HG02840 (cell line): ENCODE data around the gene ZNF598.
"Not testable (repeated sequence)": the region's sequence is repeated elsewhere in the genome, so short reads cannot be mapped to it uniquely, and the experiment has no call there.

Experiments used
- ATAC-seq: cut with Tn5 transposase; IDR thresholded peaks from one replicate; pipeline ENCODE4 v1.9.1; 2021; ENCODE audit warnings: mild to moderate bottlenecking, moderate library complexity, moderate number of reproducible peaks; ENCODE audit not compliant: unreplicated experiment, low FRiP score

ZNF598 gene

GRCh38 chr16:2028620-2029220 is 19.1 kb upstream of the ZNF598 start:
- no peak for ATAC-seq

DNA sequence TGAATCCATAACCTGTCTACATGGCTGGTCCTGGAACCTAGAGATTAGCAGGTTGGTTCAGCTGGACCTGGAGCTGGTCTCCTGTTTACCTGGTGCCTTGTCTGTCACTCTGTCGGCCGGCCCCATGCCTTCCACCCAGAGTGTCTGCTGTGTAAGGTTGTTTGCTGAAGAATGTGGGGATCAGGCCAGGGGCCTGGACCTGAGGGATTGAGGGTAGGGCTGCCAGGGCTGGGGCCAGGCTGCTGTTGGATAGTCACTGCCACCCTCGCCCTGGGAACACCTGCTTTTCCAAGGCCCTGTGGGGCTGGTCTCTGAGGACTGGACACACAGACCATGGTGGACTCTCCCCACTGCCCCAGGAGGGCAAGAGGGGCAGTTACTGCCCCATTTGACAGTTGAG is 18.5 kb upstream of the ZNF598 start:
- no peak for ATAC-seq

DNA sequence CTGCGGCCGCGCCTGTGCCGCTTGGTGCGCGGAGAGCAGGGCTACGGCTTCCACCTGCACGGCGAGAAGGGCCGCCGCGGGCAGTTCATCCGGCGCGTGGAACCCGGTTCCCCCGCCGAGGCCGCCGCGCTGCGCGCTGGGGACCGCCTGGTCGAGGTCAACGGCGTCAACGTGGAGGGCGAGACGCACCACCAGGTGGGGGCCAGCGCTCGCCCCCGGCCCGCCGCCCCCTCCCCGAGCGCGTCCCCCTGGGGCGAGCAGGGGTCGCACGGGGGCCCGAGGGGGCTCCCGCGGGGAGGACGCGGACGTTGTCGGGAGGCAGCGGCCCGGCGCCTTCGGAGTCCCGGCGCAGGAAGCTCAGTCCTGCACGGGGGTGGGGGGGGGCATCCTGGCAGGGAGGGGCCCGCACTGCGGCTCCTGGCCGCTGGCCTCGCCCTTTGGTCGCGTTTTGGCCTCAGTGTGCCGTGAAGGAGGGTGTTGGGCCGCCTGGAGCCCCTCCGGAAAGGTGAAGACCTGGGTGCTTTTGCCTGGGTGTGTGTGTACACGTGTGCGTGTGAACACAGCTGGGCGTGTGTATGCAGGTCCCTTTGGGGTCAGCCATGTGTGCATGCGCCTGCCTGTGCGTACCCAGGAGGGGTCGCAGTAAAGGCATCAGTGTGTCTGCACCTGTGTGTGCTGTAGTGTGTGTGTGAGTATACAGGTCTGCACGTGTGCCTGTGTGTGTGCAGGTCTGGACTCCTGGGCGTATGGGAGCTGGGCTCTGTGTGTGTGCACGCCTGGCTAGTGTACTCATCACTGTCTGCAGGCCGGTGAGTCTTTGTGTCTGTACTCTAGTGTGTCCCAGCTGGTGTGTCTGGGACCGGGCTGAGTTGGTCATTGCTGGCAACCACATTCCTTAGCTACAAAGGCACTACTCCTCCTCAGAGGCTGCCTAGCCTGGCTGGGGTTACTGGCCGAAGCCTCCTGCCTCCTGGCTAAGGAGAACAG is 17.7 kb upstream of the ZNF598 start:
- ATAC-seq, result no peak

DNA sequence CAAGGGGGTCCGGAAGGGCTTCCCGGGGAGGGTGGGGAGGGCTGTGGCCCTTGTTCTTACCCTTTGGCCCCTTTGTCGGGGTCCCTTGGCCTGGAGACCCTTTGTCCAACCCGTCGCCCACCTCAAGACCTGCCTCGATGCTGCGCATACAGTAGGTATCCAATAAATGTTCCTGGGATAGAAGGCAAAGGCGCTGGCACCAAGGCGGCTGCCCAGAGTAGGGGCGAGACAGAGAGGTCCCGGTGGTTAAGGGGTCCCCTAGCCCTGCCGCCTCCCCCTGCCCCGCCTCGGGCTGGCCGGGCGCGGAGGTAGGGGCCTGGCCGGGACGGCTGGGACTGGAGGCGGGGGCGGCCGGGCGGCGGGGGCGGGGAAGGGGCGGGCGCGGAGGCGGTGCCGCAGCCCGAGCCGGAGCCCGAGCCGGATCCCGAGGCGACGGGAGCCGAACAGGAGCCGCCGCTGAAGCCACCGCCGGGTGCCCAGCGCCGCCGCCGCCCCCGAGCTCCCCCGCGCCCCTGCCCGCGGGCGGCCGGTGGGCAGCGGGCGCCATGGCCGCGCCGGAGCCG is 16.9 kb upstream of the ZNF598 start, which contains the start of gene NHERF2:
NHERF2 (plus strand) TSS at position 442 of the 563 bp plus-strand sequence; CDS start at position 546, 104 bp downstream.
- no peak for ATAC-seq

DNA sequence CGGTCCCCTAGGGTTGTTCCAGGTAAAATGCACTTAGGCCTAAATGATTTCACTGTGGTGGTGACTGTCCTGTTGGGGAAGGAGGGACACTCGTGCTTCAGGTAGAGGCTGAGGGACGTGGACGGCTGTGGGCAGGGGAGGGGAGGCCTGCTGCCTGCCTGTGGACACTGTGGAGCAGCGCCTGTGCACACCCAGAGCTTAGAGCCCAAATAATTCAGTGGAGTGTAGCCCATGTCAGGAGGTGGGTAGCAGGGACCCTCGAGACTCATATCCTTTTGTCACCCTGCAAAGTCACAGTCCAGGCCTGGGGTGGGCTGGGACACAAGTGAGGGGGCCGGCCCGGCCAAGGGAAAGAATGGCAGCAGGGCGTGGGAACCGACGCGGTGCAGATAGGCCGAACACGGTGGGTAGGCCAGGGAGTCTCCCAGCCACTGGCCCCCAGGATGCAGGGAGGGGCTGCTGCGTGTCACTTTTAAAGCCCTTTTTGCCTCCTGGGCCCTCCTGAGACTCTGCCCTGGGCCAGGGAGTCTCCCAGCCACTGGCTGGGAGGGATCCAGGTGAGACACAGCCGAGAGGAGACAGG is 16.3 kb upstream of the ZNF598 start:
- ATAC-seq, result no peak

GRCh38 chr16:2025251-2025650 is 15.6 kb upstream of the ZNF598 start:
- ATAC-seq, result no peak

GRCh38 chr16:2024032-2024420 is 14.4 kb upstream of the ZNF598 start:
- ATAC-seq, result no peak

- ATAC-seq, result peak; percentile 81
These were observed 13.7 kb upstream of the ZNF598 start for GRCh38 chr16:2023092-2024031.

GRCh38 chr16:2022723-2023091 is 13.1 kb upstream of the ZNF598 start:
- peak; percentile 9 for ATAC-seq

DNA sequence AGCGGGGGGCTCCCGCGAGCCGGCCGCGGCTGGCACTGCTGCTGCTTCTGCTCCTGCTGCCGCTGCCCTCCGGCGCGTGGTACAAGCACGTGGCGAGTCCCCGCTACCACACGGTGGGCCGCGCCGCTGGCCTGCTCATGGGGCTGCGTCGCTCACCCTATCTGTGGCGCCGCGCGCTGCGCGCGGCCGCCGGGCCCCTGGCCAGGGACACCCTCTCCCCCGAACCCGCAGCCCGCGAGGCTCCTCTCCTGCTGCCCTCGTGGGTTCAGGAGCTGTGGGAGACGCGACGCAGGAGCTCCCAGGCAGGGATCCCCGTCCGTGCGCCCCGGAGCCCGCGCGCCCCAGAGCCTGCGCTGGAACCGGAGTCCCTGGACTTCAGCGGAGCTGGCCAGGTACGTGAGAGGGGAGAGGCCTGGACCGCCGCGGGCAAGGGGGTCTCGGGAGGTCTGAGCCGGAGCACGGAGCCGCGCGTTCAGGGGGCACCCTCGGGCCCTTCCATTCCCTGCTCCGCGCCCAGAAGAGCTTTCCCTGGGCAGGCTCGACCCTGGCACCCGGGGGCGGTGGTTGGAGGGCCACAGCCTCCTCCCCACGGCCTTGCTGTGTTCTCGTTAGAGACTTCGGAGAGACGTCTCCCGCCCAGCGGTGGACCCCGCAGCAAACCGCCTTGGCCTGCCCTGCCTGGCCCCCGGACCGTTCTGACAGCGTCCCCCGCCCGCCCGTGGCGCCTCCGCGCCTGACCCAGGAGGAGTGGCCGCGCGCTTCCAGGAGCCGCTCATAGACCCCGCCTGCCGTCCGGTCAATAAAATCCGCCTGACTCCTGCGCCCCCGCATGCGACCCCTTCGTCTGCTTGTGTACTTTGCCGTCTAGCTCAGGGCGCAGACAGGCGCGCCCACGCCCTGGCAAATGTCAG is 10.6 kb upstream of the ZNF598 start:
- ATAC-seq, result no peak

GRCh38 chr16:2019518-2019920 is 9.9 kb upstream of the ZNF598 start, which contains the start of gene NPW:
Gene NPW (plus strand): TSS chr16:2019785.
- ATAC-seq, result no peak

GRCh38 chr16:2016407-2016922 is 6.8 kb upstream of the ZNF598 start:
- no peak for ATAC-seq

DNA sequence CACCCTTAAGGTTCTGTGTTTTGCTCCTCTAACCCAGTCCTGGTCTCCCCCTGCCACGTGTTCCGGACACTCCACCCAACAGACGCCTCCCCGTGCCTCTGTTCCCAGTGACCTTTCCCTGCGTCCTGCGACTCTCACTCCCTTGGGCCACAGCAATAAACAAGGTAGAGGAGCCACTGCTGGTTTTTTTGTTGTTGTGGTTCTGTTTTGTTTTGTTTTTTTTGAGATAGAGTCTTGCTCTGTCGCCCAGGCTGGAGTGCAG is 6.3 kb upstream of the ZNF598 start:
- no peak for ATAC-seq

GRCh38 chr16:2015117-2015946 is 5.7 kb upstream of the ZNF598 start:
- no peak for ATAC-seq

- no peak for ATAC-seq
These were observed 3.9 kb upstream of the ZNF598 start for GRCh38 chr16:2013527-2013926.

- not testable (repeated sequence) for ATAC-seq
These were observed 2.1 kb upstream of the ZNF598 start for GRCh38 chr16:2011726-2012125.

GRCh38 chr16:2009164-2009711 is 383 bp downstream of the ZNF598 start:
- no peak for ATAC-seq
